NT2/D1 (cell line): ENCODE data around the gene GCM1.

ENCODE experiments used
- DNase-seq: peaks from one replicate; pipeline ENCODE4 v3.0.0-alpha.2; 2011; ENCODE audit warnings: low read depth, low spot score
- H3K27me3 ChIP-seq: 2 replicates; pipeline ENCODE4 v1.6.0; 2011; ENCODE audit warnings: mild to moderate bottlenecking; ENCODE audit not compliant: insufficient read length, insufficient read depth
- H3K36me3 ChIP-seq: 2 replicates; pipeline ENCODE4 v1.6.1; 2011; ENCODE audit warnings: mild to moderate bottlenecking, low read length, mixed read lengths; ENCODE audit not compliant: insufficient read depth, insufficient read length
- H3K4me1 ChIP-seq: 2 replicates; pipeline ENCODE4 v1.5.1; 2011; ENCODE audit not compliant: insufficient read depth, insufficient read length
- H3K4me3 ChIP-seq: 2 replicates; pipeline ENCODE4 v1.5.1; 2011; ENCODE audit warnings: low read depth; ENCODE audit not compliant: insufficient read length
- H3K9ac ChIP-seq: 2 replicates; pipeline ENCODE4 v1.6.0; 2011; ENCODE audit warnings: low read depth; ENCODE audit not compliant: insufficient read length
- H3K9me3 ChIP-seq: 2 replicates; pipeline ENCODE4 v1.5.1; 2011; ENCODE audit warnings: mild to moderate bottlenecking, low read length; ENCODE audit not compliant: insufficient read depth
- SUZ12 ChIP-seq: IDR thresholded peaks from 2 replicates; pipeline ENCODE4 v1.6.1; 2011; ENCODE audit not compliant: insufficient read length, insufficient read depth; ENCODE audit errors: extremely low read depth
- YY1 ChIP-seq: IDR thresholded peaks from 2 replicates; pipeline ENCODE4 v1.6.1; 2011; ENCODE audit not compliant: insufficient read length, insufficient read depth
- ZNF274 ChIP-seq: IDR thresholded peaks from 2 replicates; pipeline ENCODE4 v1.6.1; 2011; ENCODE audit warnings: mild to moderate bottlenecking, low read depth, low read length

GCM1 gene

GRCh38 chr6:53179961-53180651 lies 31.5 kb upstream of the GCM1 start:
- Histone ChIP-seq H3K27me3 (no peaks in the 10 kb centered on the region), H3K36me3 (no peaks in the 10 kb centered on the region), H3K9me3 (no peaks in the 10 kb centered on the region), H3K4me1 (peaks cover 1% of the 10 kb centered on the region), H3K4me3 (no peak overlapping the region), H3K9ac (no peak overlapping the region)
- no peak for TF ChIP-seq SUZ12
- TF ChIP-seq ZNF274: no peak
- no peak for TF ChIP-seq YY1
- DNase-seq: no peak

GRCh38 chr6:53178837-53179432 lies 30.3 kb upstream of the GCM1 start:
- TF ChIP-seq YY1 (no peak), ZNF274 (no peak)
- Histone ChIP-seq H3K9ac (no peak overlapping the region), H3K4me3 (no peak overlapping the region), H3K36me3 (no peaks in the 10 kb centered on the region), H3K9me3 (no peaks in the 10 kb centered on the region), H3K4me1 (peaks cover 1% of the 10 kb centered on the region), H3K27me3 (no peaks in the 10 kb centered on the region)
- no peak for DNase-seq

- no peak for DNase-seq
- no peak overlapping the region for H3K4me3 ChIP-seq
- H3K9me3 ChIP-seq: no peaks in the 10 kb centered on the region
- H3K4me1 ChIP-seq: no peaks in the 10 kb centered on the region
- TF ChIP-seq SUZ12 (no peak), YY1 (no peak), ZNF274 (no peak)
- H3K36me3 ChIP-seq: no peaks in the 10 kb centered on the region
- no peaks in the 10 kb centered on the region for H3K27me3 ChIP-seq
- H3K9ac ChIP-seq: no peak overlapping the region
Observed at GRCh38 chr6:53175027-53175426, 26.4 kb upstream of the GCM1 start.

GRCh38 chr6:53172468-53172803 lies 23.8 kb upstream of the GCM1 start:
- no peaks in the 10 kb centered on the region for H3K36me3 ChIP-seq
- H3K9ac ChIP-seq: no peak overlapping the region
- H3K9me3 ChIP-seq: no peaks in the 10 kb centered on the region
- DNase-seq: no peak
- TF ChIP-seq ZNF274: no peak
- TF ChIP-seq SUZ12: no peak
- TF ChIP-seq YY1: no peak
- no peaks in the 10 kb centered on the region for H3K27me3 ChIP-seq
- H3K4me1 ChIP-seq: no peaks in the 10 kb centered on the region
- H3K4me3 ChIP-seq: no peak overlapping the region

GRCh38 chr6:53171605-53172467 lies 23.2 kb upstream of the GCM1 start:
- no peak overlapping the region for H3K9ac ChIP-seq
- H3K9me3 ChIP-seq: no peaks in the 10 kb centered on the region
- no peaks in the 10 kb centered on the region for H3K36me3 ChIP-seq
- TF ChIP-seq YY1 (no peak), SUZ12 (no peak), ZNF274 (no peak)
- no peaks in the 10 kb centered on the region for H3K4me1 ChIP-seq
- DNase-seq: peak; percentile 46
- no peak overlapping the region for H3K4me3 ChIP-seq
- H3K27me3 ChIP-seq: no peaks in the 10 kb centered on the region

GRCh38 chr6:53168516-53169267 lies 20.1 kb upstream of the GCM1 start:
- TF ChIP-seq ZNF274: no peak
- no peak for TF ChIP-seq SUZ12
- TF ChIP-seq YY1: no peak
- Histone ChIP-seq H3K9ac (no peak overlapping the region), H3K36me3 (no peaks in the 10 kb centered on the region), H3K9me3 (no peaks in the 10 kb centered on the region), H3K27me3 (no peaks in the 10 kb centered on the region), H3K4me3 (no peak overlapping the region), H3K4me1 (no peaks in the 10 kb centered on the region)
- DNase-seq: no peak

GRCh38 chr6:53165293-53165692 lies 16.7 kb upstream of the GCM1 start:
- H3K27me3 ChIP-seq: no peaks in the 10 kb centered on the region
- H3K4me1 ChIP-seq: no peaks in the 10 kb centered on the region
- no peak for DNase-seq
- H3K36me3 ChIP-seq: no peaks in the 10 kb centered on the region
- TF ChIP-seq YY1: no peak
- no peak for TF ChIP-seq ZNF274
- no peak for TF ChIP-seq SUZ12
- H3K4me3 ChIP-seq: no peak overlapping the region
- H3K9me3 ChIP-seq: no peaks in the 10 kb centered on the region
- H3K9ac ChIP-seq: no peak overlapping the region
